ENCODE measurements around the gene AMT. TPM values are rescaled to one million over a fixed set of nuclear protein-coding genes. Genes with fewer than 3 reads are reported as not detected.
A peak's percentile ranks its signal among the peaks of the same experiment; 100 is the strongest.

The AMT gene
- total RNA-seq, 1 donor from 2014 or later = 0.79 TPM

- no peak overlapping the region for H3K4me3 ChIP-seq (ENCODE audit: low read depth, low read length)
- TF ChIP-seq, protein P1, sequence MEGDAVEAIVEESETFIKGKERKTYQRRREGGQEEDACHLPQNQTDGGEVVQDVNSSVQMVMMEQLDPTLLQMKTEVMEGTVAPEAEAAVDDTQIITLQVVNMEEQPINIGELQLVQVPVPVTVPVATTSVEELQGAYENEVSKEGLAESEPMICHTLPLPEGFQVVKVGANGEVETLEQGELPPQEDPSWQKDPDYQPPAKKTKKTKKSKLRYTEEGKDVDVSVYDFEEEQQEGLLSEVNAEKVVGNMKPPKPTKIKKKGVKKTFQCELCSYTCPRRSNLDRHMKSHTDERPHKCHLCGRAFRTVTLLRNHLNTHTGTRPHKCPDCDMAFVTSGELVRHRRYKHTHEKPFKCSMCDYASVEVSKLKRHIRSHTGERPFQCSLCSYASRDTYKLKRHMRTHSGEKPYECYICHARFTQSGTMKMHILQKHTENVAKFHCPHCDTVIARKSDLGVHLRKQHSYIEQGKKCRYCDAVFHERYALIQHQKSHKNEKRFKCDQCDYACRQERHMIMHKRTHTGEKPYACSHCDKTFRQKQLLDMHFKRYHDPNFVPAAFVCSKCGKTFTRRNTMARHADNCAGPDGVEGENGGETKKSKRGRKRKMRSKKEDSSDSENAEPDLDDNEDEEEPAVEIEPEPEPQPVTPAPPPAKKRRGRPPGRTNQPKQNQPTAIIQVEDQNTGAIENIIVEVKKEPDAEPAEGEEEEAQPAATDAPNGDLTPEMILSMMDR (IDR thresholded peaks at IDR 0.05; ENCODE audit: insufficient read depth, low read length, severe bottlenecking) = no peak
- DNase-seq (ENCODE audit: low read depth) (no peak), FAIRE-seq (no peak)
- no peaks in the 10 kb centered on the region for H3K27me3 ChIP-seq (ENCODE audit: control insufficient read depth, insufficient read depth, low read length)
- no peaks in the 10 kb centered on the region for H3K36me3 ChIP-seq (ENCODE audit: control insufficient read depth, insufficient read depth, low read length)
Measured at GRCh38 chr3:49456466-49456865, 34.2 kb upstream of the AMT start.

DNA sequence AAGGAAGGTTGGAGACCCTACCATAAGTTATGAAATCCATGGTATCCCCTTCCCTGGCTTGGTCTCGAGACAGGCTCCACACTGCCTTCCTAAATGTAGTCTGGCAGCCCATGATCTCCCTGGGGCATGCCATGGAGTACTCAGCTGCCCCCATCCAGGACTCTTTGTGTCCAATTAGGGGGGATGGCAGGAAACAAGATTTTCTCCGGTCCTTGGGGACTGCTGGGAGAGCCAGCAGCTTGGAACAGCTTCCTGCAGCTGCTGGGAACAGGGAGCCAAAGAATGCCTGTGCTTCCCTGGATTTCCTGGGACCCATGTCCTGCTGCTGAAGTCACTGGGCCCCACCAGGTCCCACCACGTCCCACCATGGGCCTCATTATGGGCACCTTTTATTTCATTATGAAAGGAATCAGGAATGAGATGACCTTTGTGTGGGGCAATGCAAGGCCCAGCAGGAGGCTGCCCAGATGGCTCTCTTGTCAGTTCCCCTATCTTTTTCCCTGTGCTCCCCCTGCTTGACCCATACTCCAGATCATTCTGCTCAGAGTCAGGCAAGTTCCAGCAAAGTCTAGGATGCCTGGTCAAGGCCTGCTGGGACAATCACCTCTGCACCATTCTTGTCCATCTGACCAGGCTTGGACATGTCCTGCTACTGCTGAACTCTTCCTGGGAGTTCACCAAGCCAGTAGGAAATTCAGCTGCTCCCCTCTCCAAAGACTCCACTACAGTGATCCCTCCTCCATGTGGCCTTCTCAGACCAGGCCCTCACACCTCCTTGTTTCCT, 32.8 kb upstream of the AMT start:
- H3K4me3 ChIP-seq (ENCODE audit: low read depth, low read length) = no peak overlapping the region
- H3K36me3 ChIP-seq (ENCODE audit: control insufficient read depth, insufficient read depth, low read length) = no peaks in the 10 kb centered on the region
- no peaks in the 10 kb centered on the region for H3K27me3 ChIP-seq (ENCODE audit: control insufficient read depth, insufficient read depth, low read length)
- peak; percentile 92 for FAIRE-seq
- no peak for DNase-seq (ENCODE audit: low read depth)
- TF ChIP-seq, protein P1 (IDR thresholded peaks at IDR 0.05; ENCODE audit: insufficient read depth, low read length, severe bottlenecking) = no peak

GRCh38 chr3:49454458-49454857, 32.2 kb upstream of the AMT start:
- no peaks in the 10 kb centered on the region for H3K27me3 ChIP-seq (ENCODE audit: control insufficient read depth, insufficient read depth, low read length)
- peak; percentile 37 for DNase-seq (ENCODE audit: low read depth)
- no peaks in the 10 kb centered on the region for H3K36me3 ChIP-seq (ENCODE audit: control insufficient read depth, insufficient read depth, low read length)
- H3K4me3 ChIP-seq (ENCODE audit: low read depth, low read length) = no peak overlapping the region
- TF ChIP-seq, protein P1 (IDR thresholded peaks at IDR 0.05; ENCODE audit: insufficient read depth, low read length, severe bottlenecking) = peak; percentile 33
- FAIRE-seq = no peak

DNA sequence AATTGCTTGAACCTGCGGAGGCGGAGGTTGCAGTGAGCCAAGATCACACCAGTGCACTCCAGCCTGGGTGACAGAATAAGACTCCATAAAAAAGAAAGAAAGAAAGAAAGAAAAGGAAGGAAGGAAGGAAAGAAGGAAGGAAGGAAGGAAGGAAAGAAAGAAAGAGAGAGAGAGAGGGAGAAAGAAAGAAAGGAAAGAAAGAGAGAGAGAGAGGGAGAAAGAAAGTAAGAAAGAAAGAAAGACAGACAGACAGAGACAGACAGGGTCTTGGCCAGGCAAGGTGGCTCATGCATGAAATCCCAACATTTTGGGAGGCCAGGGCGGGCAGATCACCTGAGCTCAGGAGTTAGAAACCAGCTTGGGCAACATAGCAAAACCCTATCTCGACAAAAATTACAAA, 31.3 kb upstream of the AMT start:
- TF ChIP-seq, protein P1 (IDR thresholded peaks at IDR 0.05; ENCODE audit: insufficient read depth, low read length, severe bottlenecking) = no peak
- DNase-seq (ENCODE audit: low read depth) (no peak), FAIRE-seq (no peak)
- no peaks in the 10 kb centered on the region for H3K36me3 ChIP-seq (ENCODE audit: control insufficient read depth, insufficient read depth, low read length)
- H3K27me3 ChIP-seq (ENCODE audit: control insufficient read depth, insufficient read depth, low read length) = no peaks in the 10 kb centered on the region
- no peak overlapping the region for H3K4me3 ChIP-seq (ENCODE audit: low read depth, low read length)

GRCh38 chr3:49445391-49445790, 23.1 kb upstream of the AMT start:
- H3K36me3 ChIP-seq (ENCODE audit: control insufficient read depth, insufficient read depth, low read length) = no peaks in the 10 kb centered on the region
- DNase-seq (ENCODE audit: low read depth) (no peak), FAIRE-seq (no peak)
- H3K27me3 ChIP-seq (ENCODE audit: control insufficient read depth, insufficient read depth, low read length) = no peaks in the 10 kb centered on the region
- H3K4me3 ChIP-seq (ENCODE audit: low read depth, low read length) = no peak overlapping the region
- TF ChIP-seq, protein P1 (IDR thresholded peaks at IDR 0.05; ENCODE audit: insufficient read depth, low read length, severe bottlenecking) = no peak

DNA sequence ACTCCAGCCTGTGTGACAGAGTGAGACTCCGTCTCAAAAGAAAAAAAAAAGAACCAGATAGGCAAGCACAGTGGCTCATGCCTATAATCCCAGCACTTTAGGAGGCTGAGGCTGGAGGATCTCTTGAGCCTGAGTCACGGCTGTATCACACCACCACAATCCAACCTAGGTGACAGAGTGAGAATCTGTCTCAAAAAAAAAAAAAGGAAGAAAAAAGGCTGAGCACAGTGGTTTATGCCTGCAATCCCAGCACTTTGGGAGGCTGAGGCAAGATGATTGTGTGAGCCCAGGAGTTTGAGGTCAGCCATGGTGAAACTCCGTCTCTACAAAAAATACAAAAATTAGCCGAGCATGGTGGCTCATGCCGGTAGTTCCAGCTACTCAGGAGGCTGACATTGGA, 12.5 kb upstream of the AMT start:
- DNase-seq (ENCODE audit: low read depth) (no peak), FAIRE-seq (no peak)
- H3K27me3 ChIP-seq (ENCODE audit: control insufficient read depth, insufficient read depth, low read length) = no peaks in the 10 kb centered on the region
- no peaks in the 10 kb centered on the region for H3K36me3 ChIP-seq (ENCODE audit: control insufficient read depth, insufficient read depth, low read length)
- no peak overlapping the region for H3K4me3 ChIP-seq (ENCODE audit: low read depth, low read length)
- TF ChIP-seq, protein P1 (IDR thresholded peaks at IDR 0.05; ENCODE audit: insufficient read depth, low read length, severe bottlenecking) = no peak

Data from bronchial epithelial cell (primary cell).